AG04449 (cell line): ENCODE data around the gene CRX.

Experiments
- CTCF ChIA-PET: fragments of 350-600 bp; formaldehyde crosslinking; extraction: SDS; loops from one replicate; lab custom pipeline; 2021; ENCODE audit warnings: antibody characterized with exemption; lab: Yijun Ruan, JAX
- POLR2A ChIA-PET: fragments of 400-600, 350-600 bp; formaldehyde crosslinking; extraction: SDS; loops from one replicate; lab custom pipeline; 2020; ENCODE audit warnings: antibody characterized with exemption, inconsistent platforms; lab: Yijun Ruan, JAX
- DNase-seq: peaks from one replicate; pipeline ENCODE4 v3.0.0-alpha.2; 2010; ENCODE audit warnings: low read depth, low spot score
- H3K4me3 ChIP-seq: 2 replicates; pipeline ENCODE4 v1.5.1; 2011; ENCODE audit warnings: low read depth, mild to moderate bottlenecking, control low read depth, low read length
- TF ChIP-seq, protein P1 (sequence below): IDR thresholded peaks from one replicate; pipeline ENCODE4 v1.5.1; 2011; ENCODE audit warnings: mild to moderate bottlenecking, moderate library complexity, low read length, control low read depth, inconsistent platforms; ENCODE audit not compliant: insufficient read depth; ENCODE audit errors: missing control alignments

Gene CRX

DNA sequence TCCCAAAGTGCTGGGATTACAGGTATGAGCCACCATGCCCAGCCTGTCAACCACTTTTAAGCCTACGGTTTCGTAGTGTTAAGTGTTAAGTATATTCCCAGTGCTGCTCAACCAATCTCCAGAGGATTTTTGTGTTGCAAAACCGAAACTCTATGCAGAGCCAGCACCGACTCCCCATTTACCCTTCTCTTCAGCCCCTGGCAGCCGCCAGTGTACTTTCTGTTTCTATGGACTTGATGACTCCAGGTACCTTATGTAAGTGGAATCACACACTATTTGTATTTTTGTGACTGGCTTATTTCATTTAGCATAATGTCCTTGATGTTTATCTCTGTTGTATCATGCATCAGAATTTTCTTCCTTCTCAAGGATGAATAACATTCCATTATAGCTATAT, 63.3 kb downstream of the CRX start:
- TF ChIP-seq, protein P1, sequence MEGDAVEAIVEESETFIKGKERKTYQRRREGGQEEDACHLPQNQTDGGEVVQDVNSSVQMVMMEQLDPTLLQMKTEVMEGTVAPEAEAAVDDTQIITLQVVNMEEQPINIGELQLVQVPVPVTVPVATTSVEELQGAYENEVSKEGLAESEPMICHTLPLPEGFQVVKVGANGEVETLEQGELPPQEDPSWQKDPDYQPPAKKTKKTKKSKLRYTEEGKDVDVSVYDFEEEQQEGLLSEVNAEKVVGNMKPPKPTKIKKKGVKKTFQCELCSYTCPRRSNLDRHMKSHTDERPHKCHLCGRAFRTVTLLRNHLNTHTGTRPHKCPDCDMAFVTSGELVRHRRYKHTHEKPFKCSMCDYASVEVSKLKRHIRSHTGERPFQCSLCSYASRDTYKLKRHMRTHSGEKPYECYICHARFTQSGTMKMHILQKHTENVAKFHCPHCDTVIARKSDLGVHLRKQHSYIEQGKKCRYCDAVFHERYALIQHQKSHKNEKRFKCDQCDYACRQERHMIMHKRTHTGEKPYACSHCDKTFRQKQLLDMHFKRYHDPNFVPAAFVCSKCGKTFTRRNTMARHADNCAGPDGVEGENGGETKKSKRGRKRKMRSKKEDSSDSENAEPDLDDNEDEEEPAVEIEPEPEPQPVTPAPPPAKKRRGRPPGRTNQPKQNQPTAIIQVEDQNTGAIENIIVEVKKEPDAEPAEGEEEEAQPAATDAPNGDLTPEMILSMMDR: no peak
- no peak for DNase-seq
- H3K4me3 ChIP-seq: no peak overlapping the region
- ChIA-PET CTCF (interaction anchor here (0.7 kb wide), 1 partner anchor 16 kb away, joined by 3 read pairs; no protein-coding TSS in a partner anchor), POLR2A (no interaction called here)

DNA sequence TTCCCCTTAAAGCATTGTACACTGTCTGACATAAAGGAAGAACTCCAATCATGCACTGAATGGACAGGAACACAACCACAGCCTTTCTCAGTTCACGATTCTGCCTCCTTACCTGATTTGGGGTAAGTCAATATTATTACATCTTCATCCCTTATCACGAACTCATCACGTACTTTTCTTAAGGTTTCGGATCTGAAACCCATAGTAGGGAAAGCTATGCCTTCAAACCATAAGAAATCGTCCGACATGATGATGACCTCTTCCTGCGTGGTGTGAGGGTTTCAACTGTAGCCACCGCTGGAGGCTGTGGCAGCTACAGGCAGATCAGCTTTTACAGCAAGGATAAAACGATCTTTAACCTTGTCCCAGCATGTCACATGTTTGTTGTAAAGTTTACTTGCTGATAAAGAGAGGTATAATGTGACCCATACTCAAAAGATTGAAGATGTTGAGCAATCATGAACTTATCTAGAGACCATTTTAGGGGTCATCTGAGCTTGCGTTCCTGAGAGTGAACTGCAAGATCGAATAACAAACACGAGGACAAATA, 64.3 kb downstream of the CRX start, which contains the start of gene SULT2A1:
SULT2A1 (minus strand) TSS at position 306 of the 550 bp plus-strand sequence; CDS start at position 248, 58 bp downstream.
- ChIA-PET POLR2A (no interaction called here), CTCF (interaction anchor here (2.5 kb wide), 1 partner anchor 17 kb away, joined by 11 read pairs; no protein-coding TSS in a partner anchor)
- no peak within 1 kb of the TSS for H3K4me3 ChIP-seq
- TF ChIP-seq, protein P1: no peak
- no peak for DNase-seq

DNA sequence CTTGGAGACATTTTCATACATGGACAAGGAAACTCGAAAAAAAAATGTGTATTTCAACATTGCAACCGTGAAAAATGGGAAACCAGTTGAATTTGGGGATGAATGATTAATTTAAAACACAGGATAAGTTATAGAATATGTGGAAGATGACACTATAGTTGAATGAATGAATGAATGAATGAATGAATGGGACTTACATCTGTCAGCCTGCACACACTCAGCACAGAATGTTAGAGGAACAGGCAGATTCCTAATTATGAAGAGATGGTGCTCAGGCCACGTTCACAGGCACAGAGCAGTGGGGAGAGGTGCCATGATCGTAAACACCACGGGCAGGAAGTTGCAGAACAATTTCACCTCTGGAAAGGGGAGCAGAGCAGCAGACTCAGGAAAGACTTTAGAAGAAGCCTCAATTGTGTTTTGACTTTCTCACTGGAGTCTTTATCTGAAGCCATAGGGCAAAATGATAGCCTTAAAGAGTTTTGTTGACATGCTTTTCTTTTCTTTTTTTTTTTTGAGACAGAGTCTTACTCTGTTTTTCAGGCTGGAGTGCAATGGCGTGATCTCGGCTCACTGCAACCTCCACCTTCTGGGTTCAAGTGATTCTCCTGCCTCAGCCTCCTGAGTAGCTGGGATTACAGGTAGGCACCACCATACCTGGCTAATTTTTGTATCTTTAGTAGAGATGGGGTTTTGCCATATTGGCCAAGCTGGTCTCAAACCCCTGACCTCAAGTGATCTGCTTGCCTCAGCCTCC, 69.3 kb downstream of the CRX start:
- DNase-seq: no peak
- no peak overlapping the region for H3K4me3 ChIP-seq
- TF ChIP-seq, protein P1: no peak
- ChIA-PET CTCF (interaction anchor here (0.6 to 1.2 kb wide), 3 partner anchors 20 to 125 kb away, joined by 3 to 9 read pairs (median 3); no protein-coding TSS in a partner anchor), POLR2A (no interaction called here)

DNA sequence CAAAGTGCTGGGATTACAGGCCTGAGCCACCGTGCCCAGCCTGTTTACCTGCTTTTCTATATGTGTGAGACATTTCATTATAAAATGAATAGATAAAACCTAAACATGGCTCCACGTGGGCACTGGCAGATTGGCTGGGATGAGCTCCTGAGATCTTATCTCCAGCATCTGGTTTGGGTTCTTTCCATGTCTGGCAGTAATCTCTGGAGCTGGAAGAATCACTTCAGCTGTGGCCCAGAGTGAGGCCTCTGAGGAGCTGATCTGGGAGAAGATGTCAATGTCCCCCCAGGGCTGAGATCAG, 69.8 kb downstream of the CRX start:
- POLR2A ChIA-PET: no interaction called here
- DNase-seq: no peak
- no peak overlapping the region for H3K4me3 ChIP-seq
- TF ChIP-seq, protein P1: no peak
- CTCF ChIA-PET: interaction anchor here (0.6 to 1.5 kb wide), 5 partner anchors 10 to 126 kb away, joined by 3 to 9 read pairs (median 3); no protein-coding TSS in a partner anchor

DNA sequence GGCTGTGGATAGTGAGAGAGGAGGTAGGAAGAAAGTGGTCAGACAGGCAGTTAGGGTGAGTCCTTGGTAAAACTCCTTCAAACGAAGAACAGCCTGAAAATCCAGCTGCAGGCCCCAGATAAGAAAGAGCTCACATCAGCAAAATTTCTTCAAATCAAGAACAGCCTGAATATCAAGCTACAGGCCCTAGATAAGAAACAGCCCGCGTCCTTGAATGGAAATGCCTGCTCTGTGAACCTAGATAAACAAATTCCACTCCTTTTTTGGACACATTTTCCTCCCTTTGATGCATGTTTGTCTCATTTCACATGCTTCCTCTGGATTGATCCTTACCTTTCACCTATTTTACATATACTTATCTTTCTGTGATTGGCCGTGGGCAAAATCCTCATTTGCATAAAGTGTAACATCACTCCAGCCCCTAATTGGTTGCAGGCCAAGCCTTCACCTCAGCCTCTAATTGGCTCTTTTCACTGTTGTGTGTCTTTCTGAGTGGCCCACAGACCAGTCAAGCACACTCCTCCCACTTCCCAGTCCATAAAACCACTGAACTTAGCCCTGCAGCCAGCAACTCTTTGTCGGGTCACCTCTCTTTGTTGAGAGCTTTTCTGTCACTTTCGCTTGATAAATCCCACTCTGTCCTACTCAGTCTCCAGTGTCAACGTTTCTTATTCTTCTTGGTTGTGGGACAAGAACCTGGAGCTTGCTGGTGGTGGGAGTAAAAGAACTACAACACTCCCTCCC, 70.4 kb downstream of the CRX start:
- H3K4me3 ChIP-seq: no peak overlapping the region
- no peak for DNase-seq
- TF ChIP-seq, protein P1: no peak
- ChIA-PET POLR2A (no interaction called here), CTCF (interaction anchor here (0.6 to 1.5 kb wide), 5 partner anchors 9 to 126 kb away, joined by 3 to 9 read pairs (median 3); no protein-coding TSS in a partner anchor)
